PC-9 (cell line): ENCODE results near the gene COL4A5. TPM values are rescaled to one million over a fixed set of nuclear protein-coding genes. Genes with fewer than 3 reads are reported as not detected.

Experiments
- BruUV-seq: library from RNA; stranded (reverse); fragments of 400-500 nt; replicated peaks from 2 replicates; lab custom pipeline; 2021; lab: Mats Ljungman, UMichigan
- CTCF ChIA-PET: fragments of 300-600 bp; sonication (Branson Sonifier 250); formaldehyde crosslinking; loops from one replicate; lab custom pipeline; 2022; ENCODE audit warnings: antibody characterized with exemption; lab: Charles Lee
- POLR2A ChIA-PET: fragments of 300-600 bp; sonication (Branson Sonifier 250); formaldehyde crosslinking; loops from one replicate; lab custom pipeline; 2022; ENCODE audit warnings: antibody characterized with exemption; ENCODE audit not compliant: unreplicated experiment; lab: Charles Lee
- DNase-seq, 2 experiments: peaks; one replicate each; pipeline versions ENCODE4 v3.0.0 to v3.0.0-alpha.2; 2015 to 2022; ENCODE audit warnings: mixed read lengths in 1 of 2
- H2AFZ ChIP-seq: fragments of 200-600 bp; sonication (generic); 2 replicates; pipeline ENCODE4 v1.8.1; 2017; ENCODE audit warnings: antibody characterized with exemption
- H3F3A ChIP-seq: fragments of 200-600 bp; sonication (generic); 2 replicates; pipeline ENCODE4 v1.8.1; 2017; ENCODE audit warnings: antibody characterized with exemption, mild to moderate bottlenecking, low read depth; ENCODE audit not compliant: insufficient read depth
- H3K27ac ChIP-seq: fragments of 200-600 bp; sonication (generic); 2 replicates; pipeline ENCODE4 v1.6.1; 2016; ENCODE audit warnings: mixed run types
- H3K27me3 ChIP-seq: fragments of 200-600 bp; sonication (generic); 2 replicates; pipeline ENCODE4 v1.6.1; 2016; ENCODE audit warnings: low read depth, mixed run types; ENCODE audit not compliant: insufficient read depth
- H3K36me3 ChIP-seq: fragments of 200-600 bp; sonication (generic); 2 replicates; pipeline ENCODE4 v1.6.1; 2016; ENCODE audit warnings: low read depth, mixed run types
- H3K4me1 ChIP-seq: fragments of 200-600 bp; sonication (generic); replicated peaks from 2 replicates; pipeline ENCODE4 v1.6.1; 2016; ENCODE audit warnings: mixed run types; ENCODE audit not compliant: insufficient read depth
- H3K4me2 ChIP-seq: fragments of 200-600 bp; sonication (generic); 2 replicates; pipeline ENCODE4 v1.6.1; 2017; ENCODE audit warnings: mixed run types
- H3K4me3 ChIP-seq: fragments of 200-600 bp; sonication (generic); 2 replicates; pipeline ENCODE4 v1.6.1; 2016; ENCODE audit warnings: mixed run types
- H3K79me2 ChIP-seq: fragments of 200-600 bp; sonication (generic); 2 replicates; pipeline ENCODE4 v1.6.1; 2017; ENCODE audit warnings: low read depth, mixed run types
- H3K9me2 ChIP-seq: fragments of 200-600 bp; sonication (generic); 2 replicates; pipeline ENCODE4 v1.8.1; 2017; ENCODE audit warnings: mild to moderate bottlenecking; ENCODE audit not compliant: insufficient read depth
- H3K9me3 ChIP-seq: fragments of 200-600 bp; sonication (generic); 2 replicates; pipeline ENCODE4 v1.8.1; 2016; ENCODE audit warnings: low read depth; ENCODE audit not compliant: insufficient read depth
- H4K20me1 ChIP-seq: fragments of 200-600 bp; sonication (generic); 2 replicates; pipeline ENCODE4 v1.8.1; 2017; ENCODE audit not compliant: insufficient read depth
- CTCF ChIP-seq: fragments of 200-600 bp; sonication (generic); conservative IDR thresholded peaks from 2 replicates; pipeline ENCODE4 v1.6.1; 2017; ENCODE audit warnings: mixed run types, antibody characterized with exemption, mild to moderate bottlenecking, moderate library complexity
- EZH2 ChIP-seq: fragments of 200-600 bp; sonication (generic); IDR thresholded peaks from 2 replicates; pipeline ENCODE4 v1.8.0; 2017; ENCODE audit warnings: antibody characterized with exemption, low read depth
- intact Hi-C: fragments of 100-400 bp; cut with micrococcal nuclease; formaldehyde crosslinking; loops from one replicate; pipeline ENCODE4 v1.10.0; 2022; ENCODE audit not compliant: unreplicated experiment
- total RNA-seq: library from RNA; stranded (reverse); gene quantifications from 2 replicates; pipeline ENCODE4 v1.2.3, GENCODE V29; 2021

The COL4A5 gene
- total RNA-seq, 1 experiment from 2014 or later = 82.3 TPM

- Histone ChIP-seq H3K27ac (no peak overlapping the region), H4K20me1 (no peaks in the 10 kb centered on the region), H3K4me1 (no peaks in the 10 kb centered on the region), H3F3A (no peaks in the 10 kb centered on the region), H3K4me2 (no peak overlapping the region), H2AFZ (no peak overlapping the region), H3K9me2 (no peaks in the 10 kb centered on the region; the same call in 1 of the 2 replicates), H3K79me2 (no peaks in the 10 kb centered on the region), H3K36me3 (no peaks in the 10 kb centered on the region), H3K9me3 (no peaks in the 10 kb centered on the region), H3K27me3 (no peaks in the 10 kb centered on the region), H3K4me3 (no peak overlapping the region)
- BruUV-seq = no TSS peak
- ChIA-PET POLR2A (no interaction called here), CTCF (no interaction called here)
- intact Hi-C loops = no loop called here
- DNase-seq = no peak
- TF ChIP-seq CTCF = no peak
- no peak for TF ChIP-seq EZH2
Observed at GRCh38 chrX:108412783-108413182, 26.9 kb upstream of the COL4A5 start.

- no peaks in the 10 kb centered on the region for H3F3A ChIP-seq
- CTCF ChIA-PET = no interaction called here
Observed at GRCh38 chrX:108415146-108415545, 24.5 kb upstream of the COL4A5 start.

GRCh38 chrX:108415891-108416290 lies 23.7 kb upstream of the COL4A5 start:
- no peaks in the 10 kb centered on the region for H3K9me2 ChIP-seq
- POLR2A ChIA-PET = no interaction called here
- H3K4me3 ChIP-seq = no peak overlapping the region
- no peak for DNase-seq
- no peaks in the 10 kb centered on the region for H3K79me2 ChIP-seq
- H3K27me3 ChIP-seq = no peaks in the 10 kb centered on the region
- no peak overlapping the region for H3K27ac ChIP-seq
- TF ChIP-seq EZH2 (no peak), CTCF (no peak)
- H3K4me1 ChIP-seq = no peaks in the 10 kb centered on the region
- no peak overlapping the region for H2AFZ ChIP-seq
- BruUV-seq = no TSS peak
- H4K20me1 ChIP-seq = no peaks in the 10 kb centered on the region
- no peaks in the 10 kb centered on the region for H3K36me3 ChIP-seq
- no peak overlapping the region for H3K4me2 ChIP-seq
- intact Hi-C loops = no loop called here
- H3F3A ChIP-seq = no peaks in the 10 kb centered on the region
- no peaks in the 10 kb centered on the region for H3K9me3 ChIP-seq
- CTCF ChIA-PET = interaction anchor here (0.6 kb wide), 1 partner anchor 168 kb away, joined by 4 read pairs; no protein-coding TSS in a partner anchor

More at GRCh38 chrX:108415146-108415545, 24.5 kb upstream of the COL4A5 start:
- BruUV-seq = no TSS peak
- Histone ChIP-seq H3K36me3 (no peaks in the 10 kb centered on the region), H3K27me3 (no peaks in the 10 kb centered on the region), H2AFZ (no peak overlapping the region), H3K4me1 (no peaks in the 10 kb centered on the region), H3K27ac (no peak overlapping the region), H3K4me2 (no peak overlapping the region), H4K20me1 (no peaks in the 10 kb centered on the region), H3K4me3 (no peak overlapping the region), H3K79me2 (no peaks in the 10 kb centered on the region), H3K9me3 (no peaks in the 10 kb centered on the region), H3K9me2 (no peaks in the 10 kb centered on the region)
- TF ChIP-seq EZH2 (no peak), CTCF (no peak)
- intact Hi-C loops = no loop called here
- POLR2A ChIA-PET = interaction anchor here (0.6 kb wide), 1 partner anchor 20 kb away, joined by 3 read pairs; no protein-coding TSS in a partner anchor
- DNase-seq = no peak
